ENCODE results near the gene TBC1D9B.

TBC1D9B gene

GRCh38 chr5:179819296-179820126 lies 88.2 kb downstream of the TBC1D9B start:
- DNase-seq: peak; percentile 50

GRCh38 chr5:179818746-179819295 lies 88.9 kb downstream of the TBC1D9B start:
- peak; percentile 92 for DNase-seq

GRCh38 chr5:179817890-179818745 lies 89.6 kb downstream of the TBC1D9B start:
- no peak for DNase-seq

GRCh38 chr5:179817470-179817840 lies 90.2 kb downstream of the TBC1D9B start:
- no peak for DNase-seq

- DNase-seq: no peak
These were observed 90.8 kb downstream of the TBC1D9B start for GRCh38 chr5:179816796-179817469.

GRCh38 chr5:179816401-179816795 lies 91.3 kb downstream of the TBC1D9B start:
- no peak for DNase-seq

- no peak for DNase-seq
These were observed 92.0 kb downstream of the TBC1D9B start for GRCh38 chr5:179815491-179816249.

- DNase-seq: no peak
These were observed 93.6 kb downstream of the TBC1D9B start for GRCh38 chr5:179814090-179814489.

- DNase-seq: no peak
These were observed 94.6 kb downstream of the TBC1D9B start for GRCh38 chr5:179812997-179813607.

GRCh38 chr5:179812135-179812825 lies 95.4 kb downstream of the TBC1D9B start:
- no peak for DNase-seq

Data from activated gamma-delta T cell (primary cell).